ENCODE data around the gene KCNK3.
A peak's percentile ranks its signal among the peaks of the same experiment; 100 is the strongest.
"Not testable (repeated sequence)": the region's sequence is repeated elsewhere in the genome, so short reads cannot be mapped to it uniquely, and the experiment has no call there.

Gene KCNK3

DNA sequence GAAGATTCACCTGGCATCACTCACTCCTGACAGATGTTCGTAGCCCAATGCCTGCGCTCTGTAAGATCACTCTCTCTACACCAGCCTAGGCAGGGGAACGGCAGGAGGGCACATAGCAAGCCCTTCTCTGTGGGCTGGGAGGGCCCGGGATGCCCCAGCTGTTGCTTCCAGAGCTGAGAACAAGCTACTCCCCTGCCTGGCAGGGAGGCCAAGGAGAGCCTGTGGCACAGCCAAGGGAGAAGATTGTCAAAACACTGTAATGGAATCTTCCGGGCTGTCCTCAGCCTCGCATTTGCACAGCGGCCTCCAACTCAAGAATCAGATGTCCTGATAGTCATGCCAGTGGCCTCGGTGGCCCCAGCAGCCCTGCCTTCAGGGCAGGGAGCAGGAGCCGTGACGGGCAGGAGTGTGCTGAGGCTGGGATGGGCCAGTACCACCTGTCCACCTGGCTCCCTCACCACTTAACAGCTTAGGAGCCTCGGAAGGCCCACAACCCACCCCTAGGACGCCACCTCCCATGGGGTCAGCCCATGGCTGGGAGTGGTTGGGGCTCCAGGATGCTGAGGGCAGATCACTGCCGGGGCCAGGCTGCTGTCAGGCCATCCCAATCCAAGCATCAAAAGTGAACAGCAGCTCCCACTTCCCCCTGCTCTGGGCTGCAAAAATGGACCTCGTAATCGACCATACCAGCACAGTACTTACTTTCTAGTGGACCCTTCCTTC, 49.7 kb downstream of the KCNK3 start:
- TF ChIP-seq, protein P1, sequence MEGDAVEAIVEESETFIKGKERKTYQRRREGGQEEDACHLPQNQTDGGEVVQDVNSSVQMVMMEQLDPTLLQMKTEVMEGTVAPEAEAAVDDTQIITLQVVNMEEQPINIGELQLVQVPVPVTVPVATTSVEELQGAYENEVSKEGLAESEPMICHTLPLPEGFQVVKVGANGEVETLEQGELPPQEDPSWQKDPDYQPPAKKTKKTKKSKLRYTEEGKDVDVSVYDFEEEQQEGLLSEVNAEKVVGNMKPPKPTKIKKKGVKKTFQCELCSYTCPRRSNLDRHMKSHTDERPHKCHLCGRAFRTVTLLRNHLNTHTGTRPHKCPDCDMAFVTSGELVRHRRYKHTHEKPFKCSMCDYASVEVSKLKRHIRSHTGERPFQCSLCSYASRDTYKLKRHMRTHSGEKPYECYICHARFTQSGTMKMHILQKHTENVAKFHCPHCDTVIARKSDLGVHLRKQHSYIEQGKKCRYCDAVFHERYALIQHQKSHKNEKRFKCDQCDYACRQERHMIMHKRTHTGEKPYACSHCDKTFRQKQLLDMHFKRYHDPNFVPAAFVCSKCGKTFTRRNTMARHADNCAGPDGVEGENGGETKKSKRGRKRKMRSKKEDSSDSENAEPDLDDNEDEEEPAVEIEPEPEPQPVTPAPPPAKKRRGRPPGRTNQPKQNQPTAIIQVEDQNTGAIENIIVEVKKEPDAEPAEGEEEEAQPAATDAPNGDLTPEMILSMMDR (IDR thresholded peaks at IDR 0.05; ENCODE audit: insufficient read depth, low read length, poor library complexity, severe bottlenecking), result no peak
- DNase-seq (ENCODE audit: extremely low read depth, insufficient read length), result no peak
- H3K4me3 ChIP-seq (replicated peaks; ENCODE audit: low read depth, low read length), result no peak overlapping the region
- H3K36me3 ChIP-seq (ENCODE audit: control insufficient read depth, insufficient read depth, low read length), result no peaks in the 10 kb centered on the region
- H3K27me3 ChIP-seq (replicated peaks; ENCODE audit: control insufficient read depth, insufficient read depth, low read length), result no peaks in the 10 kb centered on the region; the same call in 1 of the 2 replicates

DNA sequence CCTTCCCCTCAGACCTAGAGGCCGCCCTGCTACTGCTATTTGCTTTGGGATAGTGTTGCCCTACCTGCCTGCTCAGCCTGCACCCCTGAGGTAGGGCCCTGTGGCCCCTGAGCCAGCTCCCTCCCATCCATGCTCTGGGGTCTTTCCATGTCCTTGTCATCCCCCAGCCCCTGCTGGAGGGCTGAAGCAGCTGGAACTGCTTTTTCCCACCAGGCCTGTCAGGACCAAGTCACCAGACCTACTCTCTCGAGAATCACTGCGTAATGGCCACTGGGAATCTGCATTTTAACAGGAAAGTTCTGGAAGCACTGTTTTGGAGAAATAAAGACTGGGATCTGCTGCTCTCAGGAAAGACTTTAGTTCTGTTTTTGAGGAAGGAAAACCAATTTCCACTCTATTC, 51.3 kb downstream of the KCNK3 start:
- Histone ChIP-seq H3K27me3 (replicated peaks; ENCODE audit: control insufficient read depth, insufficient read depth, low read length) (no peaks in the 10 kb centered on the region), H3K36me3 (ENCODE audit: control insufficient read depth, insufficient read depth, low read length) (no peaks in the 10 kb centered on the region), H3K4me3 (replicated peaks; ENCODE audit: low read depth, low read length) (no peak overlapping the region)
- DNase-seq (ENCODE audit: extremely low read depth, insufficient read length), result no peak
- TF ChIP-seq, protein P1 (IDR thresholded peaks at IDR 0.05; ENCODE audit: insufficient read depth, low read length, poor library complexity, severe bottlenecking), result no peak

DNA sequence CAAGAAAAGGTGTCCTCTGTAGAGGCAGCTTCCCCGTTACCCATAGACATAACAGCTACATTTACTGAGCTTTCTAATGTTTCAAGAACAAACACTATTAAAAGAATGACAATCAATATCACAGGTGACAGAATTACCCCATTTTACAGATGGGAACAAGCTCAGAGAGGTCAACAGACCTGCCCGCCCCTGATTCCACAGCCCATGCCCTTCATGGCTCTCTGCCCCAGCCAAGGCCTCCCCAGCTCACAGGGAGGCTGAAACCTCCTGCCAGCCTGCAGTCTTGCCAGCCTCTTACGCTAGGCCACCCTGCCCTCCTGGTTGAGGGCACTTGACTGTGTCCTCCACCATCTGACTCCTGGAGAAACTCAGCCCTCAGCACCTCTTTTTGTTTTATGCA, 52.4 kb downstream of the KCNK3 start:
- Histone ChIP-seq H3K36me3 (ENCODE audit: control insufficient read depth, insufficient read depth, low read length) (no peaks in the 10 kb centered on the region), H3K27me3 (replicated peaks; ENCODE audit: control insufficient read depth, insufficient read depth, low read length) (no peaks in the 10 kb centered on the region), H3K4me3 (replicated peaks; ENCODE audit: low read depth, low read length) (no peak overlapping the region)
- DNase-seq (ENCODE audit: extremely low read depth, insufficient read length), result no peak
- TF ChIP-seq, protein P1 (IDR thresholded peaks at IDR 0.05; ENCODE audit: insufficient read depth, low read length, poor library complexity, severe bottlenecking), result no peak

DNA sequence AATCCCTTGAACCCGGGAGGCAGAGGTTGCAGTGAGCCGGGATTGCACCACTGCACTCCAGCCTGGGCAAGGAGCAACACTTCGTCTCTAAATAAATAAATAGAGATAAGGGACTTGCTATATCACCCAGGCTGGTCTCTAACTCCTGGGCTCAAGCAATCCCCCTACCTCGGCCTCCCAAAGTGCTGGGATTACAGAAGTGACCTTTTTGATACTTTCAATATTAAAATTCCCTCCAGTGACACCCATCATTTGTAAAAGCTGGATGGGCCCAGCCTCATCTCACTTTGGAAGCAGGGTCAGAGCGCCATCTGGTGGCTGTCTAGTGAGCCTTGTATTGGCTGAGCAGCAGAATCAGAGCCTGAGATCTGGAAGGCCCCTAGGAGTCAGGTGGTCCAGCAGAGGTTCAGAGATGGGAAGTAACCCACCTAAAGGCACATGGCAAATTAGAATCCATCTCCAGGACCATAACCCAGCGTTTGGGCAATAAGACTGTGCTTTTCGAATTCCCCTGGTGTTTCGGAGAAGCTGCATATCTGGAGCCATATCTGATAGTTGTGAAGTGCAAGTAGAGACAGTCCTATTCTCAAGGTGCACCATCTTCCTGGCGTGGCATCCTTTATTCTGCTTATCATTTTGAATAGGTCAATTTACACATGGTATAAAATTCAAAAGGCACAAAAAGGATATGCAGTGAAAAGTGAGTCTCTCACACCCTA, 53.2 kb downstream of the KCNK3 start:
- Histone ChIP-seq H3K4me3 (replicated peaks; ENCODE audit: low read depth, low read length) (no peak overlapping the region), H3K27me3 (replicated peaks; ENCODE audit: control insufficient read depth, insufficient read depth, low read length) (no peaks in the 10 kb centered on the region), H3K36me3 (ENCODE audit: control insufficient read depth, insufficient read depth, low read length) (no peaks in the 10 kb centered on the region)
- DNase-seq (ENCODE audit: extremely low read depth, insufficient read length), result no peak
- TF ChIP-seq, protein P1 (IDR thresholded peaks at IDR 0.05; ENCODE audit: insufficient read depth, low read length, poor library complexity, severe bottlenecking), result peak; percentile 88

DNA sequence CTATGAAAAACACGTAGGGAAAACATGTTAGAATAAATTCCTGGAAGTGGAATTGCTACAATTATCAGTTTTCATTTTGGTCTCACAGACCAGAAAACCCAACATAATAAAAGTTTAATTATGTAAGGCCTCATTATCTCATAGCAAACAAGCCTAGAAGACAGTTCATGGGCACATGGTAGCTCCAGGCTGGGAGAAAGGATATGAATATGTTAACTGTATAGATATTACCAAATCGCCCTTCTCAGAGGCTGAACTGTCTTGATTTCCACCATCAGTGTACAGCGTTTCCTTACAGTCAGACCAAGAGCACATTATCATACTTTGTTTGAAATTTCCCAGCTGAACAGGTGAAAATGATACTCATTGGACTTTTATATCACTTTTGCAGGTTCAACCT, 54.4 kb downstream of the KCNK3 start:
- no peak overlapping the region for H3K4me3 ChIP-seq (replicated peaks; ENCODE audit: low read depth, low read length)
- TF ChIP-seq, protein P1 (IDR thresholded peaks at IDR 0.05; ENCODE audit: insufficient read depth, low read length, poor library complexity, severe bottlenecking), result no peak

DNA sequence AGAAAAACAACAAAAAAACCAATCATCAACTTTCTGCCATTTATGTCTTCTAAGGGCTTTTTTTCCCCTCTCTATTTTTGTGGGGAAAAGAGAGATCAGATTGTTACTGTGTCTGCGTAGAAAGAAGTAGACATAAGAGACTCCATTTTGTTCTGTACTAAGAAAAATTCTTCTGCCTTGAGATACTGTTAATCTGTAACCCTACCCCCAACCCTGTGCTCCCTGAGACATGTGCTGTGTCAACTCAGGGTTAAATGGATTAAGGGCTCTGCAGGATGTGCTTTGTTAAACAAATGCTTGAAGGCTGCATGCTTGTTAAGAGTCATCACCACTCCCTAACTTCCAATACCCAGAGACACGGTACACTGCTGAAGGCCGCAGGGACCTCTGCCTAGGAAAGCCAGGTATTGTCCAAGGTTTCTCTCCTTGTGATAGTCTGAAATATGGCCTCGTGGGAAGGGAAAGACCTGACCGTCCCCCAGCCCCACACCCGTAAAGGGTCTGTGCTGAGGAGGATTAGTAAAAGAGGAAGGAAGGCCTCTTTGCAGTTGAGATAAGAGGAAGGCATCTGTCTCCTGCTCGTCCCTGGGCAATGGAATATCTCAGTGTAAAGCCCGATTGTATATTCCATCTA, 57.4 kb downstream of the KCNK3 start:
- H3K4me3 ChIP-seq (replicated peaks; ENCODE audit: low read depth, low read length); H3K36me3 ChIP-seq (ENCODE audit: control insufficient read depth, insufficient read depth, low read length); DNase-seq (ENCODE audit: extremely low read depth, insufficient read length); H3K27me3 ChIP-seq (replicated peaks; ENCODE audit: control insufficient read depth, insufficient read depth, low read length): not testable (repeated sequence)

More for the DNA sequence above, 54.4 kb downstream of the KCNK3 start:
- Histone ChIP-seq H3K36me3 (ENCODE audit: control insufficient read depth, insufficient read depth, low read length) (no peaks in the 10 kb centered on the region), H3K27me3 (replicated peaks; ENCODE audit: control insufficient read depth, insufficient read depth, low read length) (no peaks in the 10 kb centered on the region)
- DNase-seq (ENCODE audit: extremely low read depth, insufficient read length), result no peak

DNA sequence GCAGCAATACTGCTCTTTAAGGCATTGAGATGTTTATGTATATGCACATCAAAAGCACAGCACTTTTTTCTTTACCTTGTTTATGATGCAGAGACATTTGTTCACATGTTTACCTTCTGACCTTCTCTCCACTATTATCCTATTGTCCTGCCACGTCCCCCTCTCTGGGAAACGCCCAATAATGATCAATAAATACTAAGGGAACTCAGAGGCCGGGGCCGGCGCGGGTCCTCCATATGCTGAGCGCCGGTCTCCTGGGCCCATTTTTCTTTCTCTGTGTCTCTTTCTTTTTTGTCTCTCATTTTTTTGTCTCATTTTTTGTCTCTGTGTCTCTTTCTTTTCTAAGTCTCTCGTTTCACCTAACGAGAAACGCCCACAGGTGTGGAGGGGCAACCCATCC, 57.9 kb downstream of the KCNK3 start:
- H3K4me3 ChIP-seq (replicated peaks; ENCODE audit: low read depth, low read length); H3K27me3 ChIP-seq (replicated peaks; ENCODE audit: control insufficient read depth, insufficient read depth, low read length); H3K36me3 ChIP-seq (ENCODE audit: control insufficient read depth, insufficient read depth, low read length); DNase-seq (ENCODE audit: extremely low read depth, insufficient read length): not testable (repeated sequence)

Data from GM06990 (cell line).